GM15510 (cell line): ENCODE measurements around the gene ULK3.

Experiments used
- POLR2A ChIP-seq: IDR thresholded peaks from 3 replicates; pipeline ENCODE4 v1.6.1; 2011; ENCODE audit warnings: borderline replicate concordance; ENCODE audit not compliant: insufficient read length; ENCODE audit errors: extremely low read depth

ULK3 gene

DNA sequence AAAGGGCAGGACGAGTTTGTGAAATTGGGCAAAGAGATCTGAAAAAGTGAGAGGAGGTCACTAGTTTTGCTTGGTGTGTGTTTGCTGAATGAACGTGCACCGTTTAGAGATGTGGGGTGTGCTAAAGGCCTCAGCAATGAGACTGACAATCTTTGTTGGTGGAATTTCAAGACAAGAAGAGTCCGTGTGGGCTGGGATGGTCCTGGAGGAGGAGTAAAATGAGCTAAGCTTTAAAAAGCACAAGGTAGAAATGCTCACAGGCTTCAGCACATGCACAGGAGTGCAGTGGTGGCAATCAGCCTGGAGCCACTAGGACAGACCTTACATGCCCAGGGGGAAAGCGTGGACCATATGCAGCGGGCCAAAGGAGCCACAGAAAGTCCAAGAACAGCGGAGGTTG, 18.0 kb downstream of the ULK3 start:
- TF ChIP-seq POLR2A = no peak

DNA sequence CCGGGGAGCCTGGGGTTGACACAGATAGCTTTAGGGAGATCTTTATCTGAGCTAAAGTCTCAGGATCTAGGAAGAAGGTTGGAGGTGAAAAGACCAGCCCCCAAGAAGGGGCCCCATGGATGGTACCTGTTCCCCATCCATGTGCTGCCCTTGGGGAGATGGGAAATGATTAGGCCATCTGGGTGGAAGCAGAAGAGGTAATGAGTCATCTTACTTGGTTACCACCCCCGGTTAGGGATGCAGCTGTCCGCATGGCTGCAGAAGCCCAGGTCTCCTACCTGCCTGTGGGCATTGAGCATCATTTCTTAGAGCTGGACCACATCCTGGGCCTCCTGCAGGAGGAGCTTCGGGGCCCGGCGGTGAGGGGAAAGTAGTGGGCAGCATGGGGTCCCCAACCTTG, 19.6 kb downstream of the ULK3 start:
- no peak for TF ChIP-seq POLR2A

DNA sequence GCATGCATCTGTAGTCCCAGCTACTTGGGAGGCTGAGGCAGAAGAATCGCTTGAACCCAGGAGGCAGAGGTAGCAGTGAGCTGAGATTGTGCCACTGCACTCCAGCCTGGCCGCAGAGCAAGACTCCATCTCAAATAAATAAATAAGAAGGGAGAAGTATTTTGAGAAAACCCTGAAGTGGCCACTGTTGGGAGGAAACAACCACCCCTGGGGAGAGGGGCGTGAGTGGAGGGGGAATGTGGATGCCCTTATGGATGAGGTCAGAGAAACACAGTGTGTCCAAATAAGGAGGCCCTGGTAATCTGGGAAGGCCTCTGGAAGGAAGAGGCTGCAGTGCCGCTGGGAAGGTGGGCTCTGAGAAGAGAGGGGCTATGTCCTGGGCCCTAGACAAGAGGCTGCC, 20.7 kb downstream of the ULK3 start:
- no peak for TF ChIP-seq POLR2A

DNA sequence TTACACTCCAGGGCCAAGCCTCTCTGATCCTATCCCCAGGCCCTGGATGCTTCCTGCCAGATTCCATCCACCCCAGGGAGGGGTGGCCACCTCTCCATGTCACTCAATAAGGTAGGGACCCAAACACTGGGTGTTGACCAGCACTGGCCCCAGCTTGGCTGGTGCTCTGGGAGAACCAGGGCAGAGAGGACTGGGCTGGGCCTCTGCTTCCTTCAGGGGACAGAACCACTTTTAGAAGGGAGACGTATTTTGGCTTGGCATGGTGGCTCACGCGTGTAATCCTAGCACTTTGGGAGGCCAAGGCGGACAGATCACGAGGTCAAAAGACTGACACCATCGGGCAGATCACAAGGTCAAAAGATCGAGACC, 21.2 kb downstream of the ULK3 start:
- TF ChIP-seq POLR2A = no peak

DNA sequence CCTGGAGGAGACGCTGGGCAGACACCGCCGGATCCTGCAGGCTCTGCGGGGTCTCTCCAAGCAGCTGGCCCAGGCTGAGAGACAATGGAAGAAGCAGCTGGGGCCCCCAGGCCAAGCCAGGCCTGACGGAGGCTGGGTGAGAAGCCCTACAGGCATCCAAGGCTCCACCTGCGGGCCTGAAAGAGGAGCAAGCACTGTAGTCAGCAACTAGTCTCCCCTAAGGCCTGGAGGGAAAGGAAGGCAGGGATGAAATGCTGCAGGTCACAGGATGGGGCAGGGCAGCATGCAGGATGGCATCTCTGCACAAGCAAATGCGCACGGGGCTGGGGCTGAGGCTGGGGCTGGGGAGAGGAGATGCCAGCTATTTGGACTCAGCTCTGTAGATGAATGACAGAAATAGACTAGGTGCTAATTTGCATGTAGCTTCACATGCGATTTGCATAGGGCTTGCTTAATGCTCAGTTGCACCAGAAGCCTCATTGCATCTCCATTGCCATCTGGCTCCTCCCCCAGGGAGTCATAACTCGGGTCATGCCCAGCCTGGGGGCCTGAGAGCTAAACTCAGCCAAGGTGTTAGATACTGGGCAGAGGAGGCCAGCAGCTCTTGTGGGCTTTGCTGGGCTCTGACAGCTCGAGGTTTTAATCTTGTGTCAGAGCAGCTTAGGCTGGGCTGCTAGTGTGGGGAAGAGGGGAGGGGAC, 21.7 kb downstream of the ULK3 start:
- no peak for TF ChIP-seq POLR2A

DNA sequence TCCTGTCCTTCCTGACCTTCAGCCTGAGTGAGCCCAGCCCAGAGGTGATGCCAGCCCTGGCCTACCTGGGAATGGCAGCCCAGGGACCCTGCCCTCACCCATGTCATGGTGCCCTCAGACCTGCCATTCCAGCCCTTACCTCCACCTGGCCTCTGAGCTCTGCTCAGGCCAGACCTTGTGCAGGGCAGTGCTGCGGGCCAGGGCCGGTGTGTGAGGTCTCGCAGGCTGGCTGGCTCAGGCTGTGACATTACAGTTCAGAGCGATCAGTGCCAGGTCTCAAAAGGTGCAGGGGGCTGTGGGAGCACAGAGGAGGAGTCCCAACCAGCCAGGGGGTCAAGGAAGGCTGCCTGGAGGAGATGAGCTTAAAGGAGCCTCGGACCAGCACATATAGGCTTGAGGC, 22.9 kb downstream of the ULK3 start:
- TF ChIP-seq POLR2A = no peak

DNA sequence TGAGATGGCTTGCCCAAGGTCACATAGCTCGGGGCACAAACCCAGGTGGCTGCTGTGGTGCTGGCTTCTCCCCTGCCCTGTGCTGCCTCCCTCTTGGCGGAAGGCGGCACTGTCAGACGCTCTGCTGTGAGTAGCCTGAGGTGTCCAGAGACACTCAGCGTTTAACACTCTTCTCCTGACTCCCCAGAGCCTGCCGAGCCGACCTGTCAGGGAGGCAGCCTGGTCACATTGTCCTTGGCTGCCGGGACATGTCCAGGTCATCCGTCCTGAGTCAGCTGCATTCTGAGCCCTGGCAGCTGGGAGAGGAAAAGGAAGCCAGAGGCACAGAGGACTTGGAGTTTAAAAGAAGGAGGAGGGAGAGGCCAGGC, 25.6 kb downstream of the ULK3 start:
- no peak for TF ChIP-seq POLR2A

DNA sequence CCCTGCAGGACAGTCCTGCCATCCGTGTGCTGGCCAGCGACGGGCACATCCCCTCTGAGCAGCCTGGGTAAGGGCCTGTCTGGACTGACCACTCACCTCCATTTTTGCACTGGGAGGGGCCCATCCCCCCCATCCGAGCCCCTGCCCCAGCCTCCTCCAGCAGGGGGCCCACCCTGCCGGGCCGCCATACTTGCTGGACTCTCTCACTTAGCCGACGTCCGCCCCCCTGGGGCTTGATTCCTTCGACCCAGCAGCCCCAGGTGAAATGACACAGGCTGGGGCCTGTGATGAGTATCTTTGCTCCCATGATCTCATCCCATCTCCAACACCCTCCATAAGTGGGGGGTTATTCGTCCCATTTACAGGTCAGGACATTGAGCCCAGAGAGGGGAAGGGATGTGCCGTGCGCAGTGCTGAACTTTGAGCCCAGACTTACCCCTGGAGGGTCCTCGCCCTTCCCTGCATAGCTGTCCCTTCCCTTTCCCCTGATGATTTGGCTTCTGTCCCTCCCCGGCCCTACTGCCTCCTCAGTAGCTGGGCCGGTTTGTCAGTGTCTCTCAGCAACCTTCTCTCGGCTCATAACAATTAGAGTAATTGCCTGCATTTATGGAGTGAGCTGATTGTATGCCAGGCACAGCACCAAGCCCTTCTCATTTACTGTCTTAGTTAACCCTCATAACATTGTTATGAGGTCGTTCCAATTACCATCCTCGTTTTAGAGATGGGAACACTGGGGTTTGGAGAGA, 26.2 kb downstream of the ULK3 start:
- no peak for TF ChIP-seq POLR2A

DNA sequence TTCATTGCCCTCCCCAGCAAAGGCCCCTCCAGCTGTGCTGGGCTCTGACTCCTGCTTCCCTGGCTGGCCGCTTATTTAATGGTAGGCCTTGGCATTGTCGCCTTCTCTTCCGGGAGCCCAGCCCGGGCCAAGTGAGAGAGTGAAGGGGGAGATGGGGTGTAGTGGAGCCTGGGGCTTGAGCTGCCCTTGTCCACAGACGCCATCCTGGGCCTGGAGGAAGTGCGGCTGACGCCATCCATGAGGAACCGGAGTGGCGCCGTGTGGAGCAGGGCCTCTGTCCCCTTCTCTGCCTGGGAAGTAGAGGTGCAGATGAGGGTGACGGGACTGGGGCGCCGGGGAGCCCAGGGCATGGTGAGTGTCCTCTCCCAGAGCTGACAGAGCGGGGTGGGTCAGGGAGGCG, 27.0 kb downstream of the ULK3 start:
- no peak for TF ChIP-seq POLR2A

DNA sequence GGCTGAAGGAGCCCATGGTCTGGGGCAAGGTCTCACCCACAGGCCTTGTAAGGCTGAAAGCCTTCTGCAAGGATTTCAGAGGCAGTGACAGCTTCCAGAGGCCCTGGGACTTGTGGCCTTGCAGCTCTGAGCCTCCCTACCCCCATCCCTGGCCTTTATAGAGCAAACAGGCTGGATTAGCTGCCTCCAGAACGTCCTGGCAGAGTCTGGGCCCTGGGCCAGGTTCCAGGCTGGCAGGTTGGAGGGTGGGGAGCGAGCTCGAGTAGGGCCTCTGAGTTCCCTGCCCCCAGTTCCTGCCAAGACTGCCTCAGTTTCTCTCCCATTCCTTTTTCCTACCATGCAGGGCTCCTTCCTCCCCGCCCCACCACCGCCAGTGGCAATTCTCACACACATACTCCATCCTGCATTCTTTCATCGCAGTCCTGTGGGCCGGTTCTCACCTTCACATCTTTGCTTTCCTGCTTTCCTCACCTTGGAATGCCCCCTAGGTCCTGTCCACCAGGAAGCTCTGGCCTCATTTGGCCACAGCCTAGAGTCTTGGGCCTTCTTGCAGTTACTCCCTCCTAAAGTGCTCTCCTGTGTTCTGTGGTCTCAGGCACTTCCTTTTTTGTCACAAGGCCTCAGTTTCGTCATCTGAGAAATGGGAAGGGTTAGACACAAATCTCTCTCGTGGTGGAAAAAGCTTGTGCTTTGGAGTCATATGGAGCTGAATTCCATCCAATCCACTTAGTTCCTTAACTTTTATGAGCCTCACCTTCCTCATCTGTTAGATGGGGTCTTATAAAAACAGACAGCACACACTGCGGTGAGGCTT, 27.6 kb downstream of the ULK3 start:
- no peak for TF ChIP-seq POLR2A

DNA sequence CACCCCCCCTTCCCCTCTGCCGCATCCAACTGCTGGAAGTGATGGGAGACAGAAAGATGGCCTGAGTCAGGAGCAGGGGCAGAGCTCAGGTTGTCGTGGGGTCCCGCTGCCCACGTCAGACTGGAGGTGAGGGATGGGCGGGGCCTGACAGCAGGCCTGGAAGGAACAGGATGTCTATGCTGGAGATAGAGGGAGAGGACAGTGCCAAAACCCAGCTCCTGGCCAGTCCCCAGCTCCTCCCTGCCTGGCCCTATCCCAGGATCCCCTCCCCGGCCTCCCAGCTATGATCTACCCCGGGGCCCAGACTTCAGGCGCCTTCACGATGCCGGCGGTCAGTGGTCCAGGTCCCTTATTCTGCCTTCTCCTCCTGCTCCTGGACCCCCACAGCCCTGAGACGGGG, 30.4 kb downstream of the ULK3 start, which contains the start of gene LMAN1L:
LMAN1L (plus strand) TSS at position 303 of the 400 bp plus-strand sequence; CDS start at position 323, 20 bp downstream.
- TF ChIP-seq POLR2A = no peak

DNA sequence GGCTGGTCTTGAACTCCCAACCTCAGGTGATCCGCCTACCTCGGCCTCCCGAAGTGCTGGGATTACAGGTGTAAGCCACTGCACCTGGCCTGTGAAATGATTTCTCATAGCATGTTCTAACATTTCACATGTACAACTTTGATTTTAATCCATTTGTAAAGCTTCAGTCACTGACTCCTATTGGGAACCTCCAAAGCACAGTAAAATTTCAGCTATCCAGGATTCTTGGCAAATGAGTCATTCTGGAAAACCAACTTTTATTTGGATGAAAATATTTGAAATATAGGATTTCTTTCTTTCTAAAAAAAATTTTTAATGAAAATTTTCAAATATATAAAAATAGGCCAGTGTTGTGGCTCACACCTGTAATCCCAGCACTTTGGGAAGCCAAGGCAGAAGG, 33.0 kb downstream of the ULK3 start:
- TF ChIP-seq POLR2A = no peak

DNA sequence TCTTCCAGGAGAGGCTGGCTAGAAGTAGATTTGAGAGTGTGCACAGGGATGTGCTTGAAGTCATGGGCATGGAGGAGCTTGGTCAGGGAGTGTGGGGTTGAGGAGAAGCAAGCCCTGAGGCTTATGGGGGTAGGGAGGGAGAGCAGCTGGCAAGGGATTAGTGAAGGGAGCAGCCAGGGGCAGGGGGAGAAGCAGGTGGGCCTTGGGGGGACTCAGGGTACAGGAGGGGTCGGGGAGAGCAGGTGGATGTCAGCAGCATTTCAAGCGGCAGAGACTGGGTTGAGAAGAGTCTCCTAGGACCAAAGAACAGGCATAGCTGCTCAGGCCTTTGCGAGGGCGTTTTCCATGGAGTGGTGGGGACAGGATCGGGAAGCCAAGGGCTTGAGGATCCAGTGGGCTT, 33.7 kb downstream of the ULK3 start:
- no peak for TF ChIP-seq POLR2A

DNA sequence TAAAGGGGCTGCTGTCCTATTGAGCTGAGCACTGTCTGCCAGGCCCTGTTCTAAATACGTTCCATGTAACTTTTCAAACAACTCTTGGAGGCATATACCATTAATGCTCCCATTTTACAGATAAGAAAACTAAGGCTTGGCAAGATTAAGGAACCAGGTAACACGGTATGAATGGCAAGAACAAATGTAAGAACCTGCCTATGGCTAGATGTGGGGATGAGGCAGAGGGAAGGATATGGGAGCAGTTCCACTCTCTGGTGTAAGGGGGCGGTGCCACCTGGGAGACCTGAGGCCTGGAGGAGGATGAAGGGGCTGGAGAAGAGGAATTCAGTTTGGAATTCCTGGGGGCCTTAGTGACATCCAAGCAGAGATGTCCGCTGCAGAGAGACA, 34.1 kb downstream of the ULK3 start:
- TF ChIP-seq POLR2A = no peak

DNA sequence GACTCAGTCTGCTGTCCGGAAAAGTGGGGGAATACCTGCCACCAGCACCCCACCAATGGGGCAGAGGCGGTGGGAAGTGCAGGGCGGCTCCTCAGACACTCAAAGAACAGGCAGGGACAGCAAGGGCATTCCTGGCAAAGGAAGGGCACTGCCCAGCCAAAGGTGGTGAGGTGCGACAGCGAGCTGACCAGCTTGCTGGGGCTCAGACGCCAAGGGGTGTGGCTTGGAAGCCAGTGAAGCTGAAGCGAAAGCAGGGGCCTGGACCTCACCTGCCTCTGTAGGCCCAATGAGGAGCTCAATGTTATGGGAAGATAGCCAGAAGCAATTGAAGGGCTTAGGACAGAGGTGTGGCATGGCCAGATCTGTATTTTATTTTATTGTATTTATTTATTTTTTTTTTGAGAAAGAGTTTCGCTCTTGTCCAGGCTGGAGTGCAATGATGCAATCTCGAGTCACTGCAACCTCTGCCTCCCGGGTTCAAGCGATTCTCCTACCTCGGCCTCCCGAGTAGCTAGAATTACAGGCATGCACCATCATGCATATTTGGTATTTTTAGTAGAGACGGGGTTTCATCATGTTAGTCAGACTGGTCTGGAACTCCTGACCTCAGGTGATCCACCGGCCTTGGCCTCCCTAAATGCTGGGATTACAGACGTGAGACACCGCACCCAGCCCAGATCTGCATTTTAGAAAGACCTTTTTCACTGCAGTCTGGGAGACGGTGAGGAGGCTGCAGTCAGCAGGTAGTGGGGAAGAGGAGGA, 34.7 kb downstream of the ULK3 start:
- no peak for TF ChIP-seq POLR2A
